SKM-1 treated with dmso at 0.1 percent for 144 hours (cell line): ENCODE data around the gene CLIC1.
A peak's percentile ranks its signal among the peaks of the same experiment; 100 is the strongest.

Experiments
- DNase-seq: peaks from one replicate; lab custom pipeline; 2025; ENCODE audit not compliant: unreplicated experiment; lab: John Stamatoyannopoulos, UW

CLIC1 gene

DNA sequence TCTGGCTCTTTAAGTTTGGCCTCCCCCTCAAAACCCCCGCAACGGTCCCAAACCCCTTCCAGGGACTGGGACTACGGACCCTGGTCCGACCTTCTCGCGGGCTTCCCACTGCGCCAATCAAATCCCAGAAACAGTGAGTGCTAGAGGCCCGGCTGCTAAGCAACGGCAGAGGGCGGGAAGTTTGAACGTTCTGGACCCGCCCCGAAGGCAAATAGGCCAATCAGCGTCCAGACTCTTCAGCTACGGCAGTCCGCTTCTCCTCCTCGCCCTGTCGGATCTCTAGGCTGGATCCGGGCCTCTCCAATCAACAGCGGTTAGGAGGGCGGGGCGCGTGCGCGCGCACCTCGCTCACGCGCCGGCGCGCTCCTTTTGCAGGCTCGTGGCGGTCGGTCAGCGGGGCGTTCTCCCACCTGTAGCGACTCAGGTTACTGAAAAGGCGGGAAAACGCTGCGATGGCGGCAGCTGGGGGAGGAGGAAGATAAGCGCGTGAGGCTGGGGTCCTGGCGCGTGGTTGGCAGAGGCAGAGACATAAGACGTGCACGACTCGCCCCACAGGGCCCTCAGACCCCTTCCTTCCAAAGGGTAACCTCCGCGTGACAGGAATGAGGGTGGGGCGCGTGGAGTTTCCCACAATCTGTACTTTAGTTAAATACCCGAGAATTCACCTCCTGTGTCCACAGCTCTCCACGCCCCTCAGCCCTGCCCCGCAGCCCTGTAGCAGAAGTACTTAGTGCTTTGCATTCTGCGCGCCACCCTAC lies 3.5 kb upstream of the CLIC1 start, which contains the start of gene MSH5:
Gene MSH5, plus strand, starts transcription at position 367 of the 758 bp plus-strand sequence. CDS start 462 bp downstream, outside the sequence.
- peak; percentile 99 for DNase-seq

DNA sequence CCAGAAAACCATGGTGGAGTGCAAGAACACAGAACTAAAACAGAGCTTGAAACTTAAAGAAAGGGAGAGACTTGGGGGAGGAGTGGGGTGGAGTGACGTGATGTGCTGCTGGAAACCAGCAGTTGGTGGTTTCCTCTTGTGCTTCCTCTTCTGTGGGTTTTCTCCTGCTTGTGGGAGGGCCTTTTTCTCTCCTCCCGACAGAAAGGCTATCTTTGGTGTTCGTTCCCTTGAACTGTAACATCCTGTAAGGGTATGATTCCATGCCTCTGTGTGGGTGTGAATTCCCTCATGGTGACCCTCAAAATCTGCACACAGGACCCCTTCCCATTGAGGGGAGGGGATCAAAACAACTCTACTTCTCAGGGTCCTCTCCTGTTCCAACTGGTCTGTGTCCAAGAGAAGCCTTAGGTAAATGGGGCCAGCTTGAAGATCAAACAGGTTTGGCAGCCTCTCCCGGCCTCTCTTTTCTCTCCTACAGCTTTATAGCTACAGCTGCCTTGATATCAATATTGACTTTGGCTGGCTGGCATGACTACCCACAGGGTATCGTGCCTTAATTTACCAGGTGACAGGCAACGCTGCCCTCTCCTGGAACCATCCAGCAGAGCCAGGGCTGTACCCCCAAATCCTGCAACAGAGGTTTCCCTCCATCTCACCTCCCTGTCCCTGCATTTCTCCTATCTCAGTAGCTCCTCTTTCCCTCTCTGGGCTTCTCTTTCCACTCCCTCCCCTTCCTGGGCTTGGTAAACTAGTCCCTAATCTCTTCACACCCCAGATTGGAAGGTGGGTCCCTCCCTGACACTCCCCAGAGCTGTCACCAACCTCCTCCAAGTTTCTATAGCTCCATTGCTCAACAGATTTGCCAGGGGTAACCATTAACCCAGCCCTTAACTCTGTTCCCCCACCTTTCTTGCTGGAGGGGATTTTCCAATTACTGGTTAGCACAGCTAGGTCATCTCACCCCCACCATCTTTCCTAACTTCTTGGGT lies 2.0 kb upstream of the CLIC1 start:
- peak; percentile 98 for DNase-seq

- DNase-seq = peak; percentile 74
These were observed 1.1 kb upstream of the CLIC1 start for GRCh38 chr6:31737315-31737990.

- DNase-seq = no peak
These were observed 511 bp upstream of the CLIC1 start for GRCh38 chr6:31736768-31737314.

DNA sequence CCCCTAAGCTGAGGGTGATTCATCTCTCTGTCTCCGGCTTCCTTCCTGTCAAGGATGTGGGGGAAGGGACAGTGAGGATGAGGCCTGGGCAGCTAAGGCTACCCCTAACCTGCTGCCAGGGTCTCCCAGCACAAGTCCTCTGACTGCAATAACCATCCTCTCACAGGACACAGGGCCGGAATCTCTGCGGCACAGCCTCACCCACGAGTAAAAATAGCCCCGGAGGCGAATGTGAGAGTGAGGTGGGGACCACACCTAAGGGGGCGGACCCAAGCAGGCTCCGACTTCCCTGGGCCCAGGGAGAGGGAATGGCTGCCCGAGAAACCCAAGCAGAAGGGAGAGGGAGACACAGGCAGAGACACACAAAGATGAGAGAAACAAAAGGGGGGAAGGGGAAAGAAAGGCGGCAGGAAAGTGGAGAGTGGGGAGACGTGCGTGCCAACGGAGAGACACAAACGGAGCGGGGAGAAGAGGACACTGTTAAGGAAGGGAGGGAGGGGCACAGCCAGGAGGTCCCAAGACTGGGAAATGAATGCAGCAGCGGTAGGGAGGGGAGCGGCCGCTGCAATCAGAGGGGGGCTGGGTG lies 1.4 kb downstream of the CLIC1 start:
- peak; percentile 74 for DNase-seq

DNA sequence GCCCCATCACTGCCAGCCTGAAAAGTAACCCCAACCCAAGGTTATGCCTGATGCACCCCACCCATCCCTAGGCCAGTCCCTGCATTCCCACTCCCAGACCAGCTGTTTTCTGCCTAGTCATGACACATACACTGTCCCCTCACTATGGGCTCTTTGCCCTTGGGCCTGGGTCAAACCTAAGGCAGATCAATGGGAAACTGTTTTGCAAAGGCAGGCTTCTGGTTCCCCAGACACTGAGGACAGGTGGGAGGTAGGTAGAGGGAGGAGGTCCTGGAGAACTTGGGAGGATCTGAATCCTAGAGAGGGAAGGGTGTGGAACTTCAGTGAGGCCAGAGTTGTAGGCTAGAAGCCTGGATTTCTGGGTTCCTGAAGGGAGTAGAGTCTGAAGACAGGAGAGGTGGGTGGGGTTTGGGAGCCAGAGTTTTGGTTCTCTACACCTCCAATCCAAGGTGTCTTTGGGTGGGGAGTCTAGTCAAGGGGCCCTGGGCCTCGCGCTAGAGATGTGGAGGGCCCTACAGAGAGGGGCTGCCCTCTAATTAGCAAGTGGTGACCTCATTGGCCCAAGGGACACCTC lies 2.0 kb downstream of the CLIC1 start:
- DNase-seq = no peak

DNA sequence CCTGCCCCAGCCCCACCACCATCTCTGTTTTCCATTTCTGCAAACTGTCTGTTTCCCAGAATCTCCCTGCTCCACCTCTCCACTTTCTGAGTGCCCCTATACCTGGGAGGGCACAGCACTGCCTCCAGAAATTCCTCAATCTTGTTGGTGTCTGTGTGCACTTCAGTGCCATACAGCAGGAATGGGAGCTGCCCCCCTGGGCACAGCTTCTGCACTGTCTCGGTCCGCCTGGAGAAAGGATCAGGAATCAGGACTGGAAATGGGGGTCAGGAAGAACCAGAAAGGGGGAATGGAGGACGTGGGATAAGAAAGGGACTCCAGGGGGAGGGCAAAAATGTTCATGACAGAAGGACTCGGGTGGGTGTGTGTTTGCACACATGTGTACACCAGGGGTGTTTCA lies 2.6 kb downstream of the CLIC1 start:
- DNase-seq = no peak

DNA sequence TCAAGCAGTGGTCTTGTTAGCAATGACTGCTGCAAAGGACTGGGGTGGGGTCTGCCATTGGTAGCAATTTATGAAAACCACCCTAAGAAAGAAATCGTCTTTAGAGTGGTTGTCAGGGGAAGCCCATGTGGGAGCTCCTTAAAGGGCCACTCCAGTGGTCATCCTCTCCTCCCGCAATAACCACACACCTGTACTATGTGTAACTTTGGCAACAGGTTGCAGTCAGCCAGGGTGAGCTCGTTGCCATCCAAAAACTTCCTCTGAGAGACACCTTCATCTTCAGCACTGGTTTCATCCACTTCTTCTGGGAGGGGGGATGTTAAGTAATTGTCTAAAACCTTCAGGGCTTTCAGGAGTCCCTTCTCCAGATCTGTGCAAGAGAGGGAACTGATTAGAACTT lies 4.3 kb downstream of the CLIC1 start:
- DNase-seq = no peak

- no peak for DNase-seq
These were observed 5.7 kb downstream of the CLIC1 start for GRCh38 chr6:31730631-31731086.

- no peak for DNase-seq
These were observed 6.2 kb downstream of the CLIC1 start for GRCh38 chr6:31729979-31730630.

DNA sequence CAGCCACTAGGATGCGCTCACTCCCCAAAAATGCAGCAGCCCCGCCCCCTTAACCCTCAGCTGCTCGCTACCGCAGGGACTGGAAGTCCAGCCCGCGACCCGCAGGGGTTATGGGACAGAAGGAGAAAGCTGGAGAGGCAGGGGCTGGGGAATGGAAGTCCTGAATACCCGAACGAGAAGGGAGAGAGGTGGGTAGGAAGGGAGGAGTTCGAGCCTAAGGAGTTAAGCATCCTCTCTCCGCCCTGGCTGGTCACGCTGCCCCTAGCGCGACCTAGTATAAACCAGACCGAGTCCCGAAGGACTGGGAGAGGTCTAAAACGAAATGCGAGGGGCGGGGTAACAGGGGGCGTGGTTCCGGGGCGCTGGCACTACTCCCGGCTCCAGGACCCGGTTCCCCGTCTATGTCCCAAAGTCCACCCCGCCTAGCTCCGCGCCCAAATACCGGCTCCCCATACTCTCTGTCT lies 6.8 kb downstream of the CLIC1 start:
- DNase-seq = no peak

DNA sequence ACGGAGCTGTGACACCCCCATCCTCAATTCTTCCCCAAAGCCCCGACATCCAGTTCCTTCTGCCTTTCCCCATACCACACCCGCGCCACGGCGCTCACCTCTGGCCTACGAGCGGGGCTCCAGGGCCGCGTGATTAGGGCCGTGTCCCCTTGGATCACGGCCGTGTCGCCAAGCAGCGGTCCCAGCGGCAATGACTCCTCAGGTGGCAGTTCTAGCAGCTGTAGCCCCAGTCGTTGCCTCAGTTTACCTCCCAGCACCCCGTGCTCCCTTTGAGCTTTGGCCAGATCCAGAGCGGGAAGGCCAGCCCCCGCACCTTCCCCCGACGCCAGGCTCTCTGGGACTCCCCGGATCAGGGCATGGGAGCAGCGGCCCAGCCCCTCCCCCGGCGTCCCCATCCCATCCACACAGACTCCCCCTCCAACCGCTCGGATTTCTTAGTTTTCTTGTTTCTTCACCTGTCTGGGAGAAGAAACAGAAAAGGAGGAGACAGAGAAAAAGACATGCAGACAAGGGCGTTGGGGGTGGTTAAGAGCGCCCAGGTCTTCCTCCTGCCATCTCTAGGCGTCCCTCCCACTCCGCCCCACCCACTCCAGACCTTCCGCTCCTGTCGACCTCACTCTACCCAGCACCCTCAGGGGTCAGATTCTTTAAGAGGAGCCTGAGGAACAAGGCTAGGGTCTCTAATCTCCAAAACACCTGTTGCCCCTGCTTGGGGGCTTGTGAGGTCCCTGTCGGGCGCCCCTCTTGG lies 7.4 kb downstream of the CLIC1 start, which contains the start of gene DDAH2:
Gene DDAH2, minus strand, starts transcription at position 533 of the 748 bp plus-strand sequence. Its CDS starts 138 bp downstream, at position 395.
- no peak for DNase-seq

DNA sequence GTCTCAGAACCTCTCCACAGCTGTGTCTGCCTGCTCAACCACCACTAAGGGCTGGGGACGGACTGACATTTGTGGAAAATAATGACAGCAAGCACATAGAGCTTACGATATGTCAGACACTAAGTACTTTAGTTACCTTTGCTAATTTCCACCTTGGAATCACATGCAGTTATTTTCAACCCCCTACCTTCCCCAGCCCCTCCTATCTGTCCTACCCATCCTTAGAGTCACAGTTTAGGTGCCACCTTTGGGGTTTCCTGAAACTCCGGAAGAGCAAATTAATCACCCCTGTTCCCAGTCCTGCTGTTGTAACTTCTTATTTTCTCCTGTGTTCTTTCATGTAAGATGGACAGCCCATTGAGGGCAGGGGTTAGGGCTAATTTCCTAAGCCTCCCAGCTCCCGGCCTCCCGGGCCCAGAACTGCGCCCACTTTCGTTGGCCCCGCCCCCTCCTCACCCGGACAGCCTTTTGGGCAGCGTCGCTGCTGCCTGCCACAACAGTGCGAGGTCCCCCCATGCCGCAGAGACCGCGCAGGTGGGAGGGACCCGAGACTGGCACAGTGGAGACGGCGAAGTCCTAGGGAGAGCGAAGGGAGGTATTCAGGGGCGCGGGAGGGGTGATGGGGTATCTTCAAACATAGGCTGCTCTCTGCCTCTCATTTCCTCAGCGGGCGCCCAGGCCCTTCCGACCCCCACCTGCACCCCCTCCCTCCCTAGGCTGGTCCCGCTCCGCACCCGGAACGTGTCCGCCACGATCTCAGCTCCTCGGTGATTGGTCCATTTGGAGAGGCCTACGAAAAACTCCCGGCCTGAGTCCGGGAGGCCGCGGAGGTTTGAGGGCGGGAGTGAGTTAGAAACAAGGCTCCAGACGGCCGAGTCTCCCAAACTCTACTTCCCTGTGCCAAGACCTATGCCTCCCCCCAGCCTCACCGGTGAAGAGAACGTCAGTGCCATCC lies 8.3 kb downstream of the CLIC1 start:
- DNase-seq = peak; percentile 67

- peak; percentile 91 for DNase-seq
These were observed 9.2 kb downstream of the CLIC1 start for GRCh38 chr6:31727034-31727716.

GRCh38 chr6:31725502-31726350 lies 10.6 kb downstream of the CLIC1 start:
- no peak for DNase-seq
